Activated naive CD4-positive, alpha-beta T cell (primary cell): Measurements from ENCODE around the gene PTBP2.
"Not testable (repeated sequence)": the region's sequence is repeated elsewhere in the genome, so short reads cannot be mapped to it uniquely, and the experiment has no call there.

Experiments used
- DNase-seq, 4 experiments: peaks; one replicate each; lab custom pipeline; 2025; lab: John Stamatoyannopoulos, UW

PTBP2 gene

DNA sequence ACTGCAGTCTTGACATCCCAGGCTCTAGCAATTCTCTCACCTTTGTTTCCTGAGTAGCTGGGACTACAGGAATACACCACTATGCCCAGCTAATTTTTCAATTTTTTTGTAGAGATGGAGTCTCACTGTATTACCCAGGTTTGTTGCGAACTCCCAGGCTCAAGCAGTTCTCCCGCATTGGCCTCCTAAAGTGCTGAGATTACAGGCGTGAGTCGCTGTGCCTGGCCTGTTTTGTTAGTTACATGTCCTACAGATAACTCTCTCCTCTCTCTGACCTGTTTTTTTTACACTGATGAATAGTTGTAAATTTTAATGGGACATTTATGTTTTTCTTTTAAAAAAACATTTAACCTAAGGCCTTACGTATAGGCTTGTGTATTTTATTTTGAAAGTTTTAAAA, 19.8 kb downstream of the PTBP2 start:
- DNase-seq: no peak

GRCh38 chr1:96746440-96747420, 25.1 kb downstream of the PTBP2 start:
- DNase-seq: no peak

GRCh38 chr1:96747565-96747964, 26.0 kb downstream of the PTBP2 start:
- DNase-seq: no peak

DNA sequence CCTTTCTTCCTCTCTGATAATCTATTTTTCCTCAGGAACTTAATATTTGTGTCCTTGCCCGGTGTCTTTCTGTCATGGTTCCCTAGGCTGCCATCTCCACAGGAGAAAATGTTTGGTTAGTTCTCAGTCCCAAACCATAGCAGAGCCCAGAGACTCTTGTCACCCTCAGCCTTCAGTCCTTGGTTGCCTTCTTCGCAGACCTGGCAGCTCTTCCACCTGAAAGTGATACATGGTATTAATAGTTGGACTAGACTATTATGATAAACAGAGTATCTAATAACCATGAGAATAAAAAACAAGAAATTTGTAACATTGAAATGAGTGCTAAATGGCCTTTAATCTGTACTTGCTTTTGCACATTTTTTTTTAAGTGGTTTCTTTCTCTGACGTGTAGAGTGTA, 26.5 kb downstream of the PTBP2 start:
- DNase-seq: no peak

GRCh38 chr1:96749618-96750017, 28.0 kb downstream of the PTBP2 start:
- no peak for DNase-seq

GRCh38 chr1:96752394-96752793, 30.8 kb downstream of the PTBP2 start:
- no peak for DNase-seq

DNA sequence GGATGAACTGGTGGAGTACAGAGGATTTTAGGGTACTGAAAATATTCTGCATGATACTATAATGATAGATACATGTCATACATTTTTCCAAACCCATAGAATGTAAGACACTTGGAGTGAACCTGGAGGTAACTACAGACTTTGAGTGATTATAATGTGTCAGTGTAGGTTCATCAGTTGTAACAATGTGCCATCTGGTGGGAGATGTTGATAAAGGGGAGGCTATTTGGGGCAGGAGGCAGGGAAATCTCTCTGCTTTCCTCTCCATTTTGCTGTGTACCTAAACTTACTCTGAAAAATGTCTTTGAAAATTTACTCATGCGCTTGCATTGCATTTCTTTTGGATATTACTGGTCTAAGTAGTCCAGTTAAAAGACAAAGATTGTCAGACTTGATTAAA, 35.2 kb downstream of the PTBP2 start:
- DNase-seq: no peak

DNA sequence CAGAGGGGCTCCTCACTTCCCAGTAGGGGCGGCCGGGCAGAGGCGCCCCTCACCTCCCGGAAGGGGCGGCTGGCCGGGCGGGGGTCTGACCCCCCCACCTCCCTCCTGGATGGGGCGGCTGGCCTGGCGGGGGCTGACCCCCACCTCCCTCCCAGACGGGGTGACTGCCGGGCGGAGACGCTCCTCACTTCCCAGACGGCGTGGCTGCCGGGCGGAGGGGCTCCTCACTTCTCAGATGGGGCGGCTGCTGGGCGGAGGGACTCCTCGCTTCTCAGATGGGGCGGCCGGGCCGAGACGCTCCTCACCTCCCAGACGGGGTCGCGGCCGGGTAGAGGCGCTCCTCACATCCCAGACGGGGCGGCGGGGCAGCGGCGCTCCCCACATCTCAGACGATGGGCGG, 41.0 kb downstream of the PTBP2 start:
- not testable (repeated sequence) for DNase-seq

DNA sequence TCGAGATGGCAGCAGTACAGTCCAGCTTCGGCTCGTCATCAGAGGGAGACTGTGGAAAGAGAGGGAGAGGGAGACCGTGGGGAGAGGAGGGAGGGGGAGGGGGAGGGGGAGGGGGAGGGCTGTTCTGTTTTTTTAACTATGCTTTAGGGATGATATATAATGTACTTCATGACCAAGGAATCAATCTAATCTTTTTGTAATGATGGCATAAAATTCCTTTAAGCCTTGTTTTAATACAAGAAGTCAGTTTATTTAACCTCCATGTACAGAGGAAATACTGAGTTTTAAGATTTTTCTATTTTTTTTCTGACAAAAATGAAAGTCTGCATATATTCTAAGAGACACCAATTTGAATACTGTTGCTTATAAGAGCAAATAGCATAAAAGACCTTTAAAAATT, 41.9 kb downstream of the PTBP2 start:
- no peak for DNase-seq

GRCh38 chr1:96764469-96764868, 42.9 kb downstream of the PTBP2 start:
- DNase-seq: no peak

- DNase-seq: no peak
Measured at GRCh38 chr1:96771847-96772246, 50.3 kb downstream of the PTBP2 start.

- no peak for DNase-seq
Measured at GRCh38 chr1:96772349-96772748, 50.8 kb downstream of the PTBP2 start.

- DNase-seq: no peak
Measured at GRCh38 chr1:96772972-96773371, 51.4 kb downstream of the PTBP2 start.

DNA sequence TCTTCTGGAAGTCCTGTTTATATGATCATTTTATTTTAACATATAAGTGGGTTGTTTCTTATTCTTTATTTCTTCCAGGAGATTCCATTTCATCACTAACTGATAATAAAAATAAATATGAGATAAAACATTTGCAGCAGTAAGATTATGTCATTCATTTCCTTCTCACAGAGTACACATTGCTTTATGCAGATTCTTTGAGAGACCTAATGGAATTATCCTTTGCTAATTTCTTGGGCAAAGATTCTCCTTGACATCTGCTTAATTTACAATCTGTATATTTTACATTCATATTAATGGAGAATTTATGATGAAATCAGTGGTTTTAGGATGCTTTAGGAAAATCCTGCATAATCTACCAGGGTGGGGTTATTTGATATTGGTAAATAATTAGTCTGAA, 60.6 kb downstream of the PTBP2 start:
- DNase-seq: no peak

DNA sequence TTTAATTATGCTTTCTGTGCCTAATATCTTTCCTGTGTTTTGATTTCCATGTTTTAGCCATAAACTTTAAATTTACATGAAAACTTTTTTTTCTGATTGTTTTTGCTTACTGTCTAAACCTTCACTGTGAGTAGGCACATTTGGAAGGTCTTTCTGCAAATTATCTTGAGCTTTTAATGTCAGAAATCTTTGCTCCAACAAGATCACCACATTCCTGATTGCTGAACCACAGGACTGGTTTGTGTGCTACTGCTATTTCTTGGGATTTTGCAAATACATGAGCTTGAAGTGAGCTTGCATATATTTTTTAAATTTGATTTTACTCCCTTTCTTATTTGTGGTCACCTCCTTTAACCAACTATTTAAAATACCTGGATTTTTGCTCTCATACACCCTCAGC, 61.3 kb downstream of the PTBP2 start:
- DNase-seq: no peak

GRCh38 chr1:96790599-96790998, 69.0 kb downstream of the PTBP2 start:
- DNase-seq: no peak

- no peak for DNase-seq
Measured at GRCh38 chr1:96792220-96792619, 70.6 kb downstream of the PTBP2 start.

DNA sequence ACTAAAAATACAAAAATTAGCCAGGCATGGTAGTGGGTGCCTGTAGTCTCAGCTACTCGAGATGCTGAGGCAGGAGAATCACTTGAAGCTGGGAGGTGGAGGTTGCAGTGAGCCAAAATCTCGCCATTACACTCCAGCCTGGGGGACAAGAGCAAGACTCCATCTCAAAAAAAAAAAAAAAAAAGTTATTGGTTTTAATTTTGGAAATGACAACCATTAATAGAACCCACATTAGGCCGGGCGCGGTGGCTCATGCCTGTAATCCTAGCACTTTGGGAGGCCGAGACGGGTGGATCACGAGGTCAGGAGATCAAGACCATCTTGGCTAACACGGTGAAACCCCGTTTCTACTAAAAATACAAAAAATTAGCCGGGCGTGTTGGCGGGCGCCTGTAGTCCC, 80.1 kb downstream of the PTBP2 start:
- not testable (repeated sequence) for DNase-seq

DNA sequence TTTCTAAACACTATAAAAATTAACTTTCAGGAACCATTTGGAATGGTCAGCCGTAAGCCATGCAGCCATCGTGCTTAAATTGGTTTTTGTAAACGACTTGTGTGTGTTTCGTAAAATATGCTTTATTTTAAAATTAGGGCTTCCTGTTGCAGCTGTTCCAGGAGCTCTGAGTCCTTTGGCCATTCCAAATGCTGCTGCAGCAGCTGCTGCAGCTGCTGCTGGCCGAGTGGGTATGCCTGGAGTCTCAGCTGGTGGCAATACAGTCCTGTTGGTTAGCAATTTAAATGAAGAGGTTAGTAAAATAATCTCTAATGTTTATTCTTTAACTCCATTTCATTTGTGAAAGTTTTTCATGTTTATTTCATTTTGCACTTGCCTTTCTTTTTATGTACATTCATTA, 83.1 kb downstream of the PTBP2 start:
- DNase-seq: no peak

GRCh38 chr1:96808191-96808590, 86.6 kb downstream of the PTBP2 start:
- no peak for DNase-seq

- no peak for DNase-seq
Measured at GRCh38 chr1:96815914-96816313, 94.3 kb downstream of the PTBP2 start.

DNA sequence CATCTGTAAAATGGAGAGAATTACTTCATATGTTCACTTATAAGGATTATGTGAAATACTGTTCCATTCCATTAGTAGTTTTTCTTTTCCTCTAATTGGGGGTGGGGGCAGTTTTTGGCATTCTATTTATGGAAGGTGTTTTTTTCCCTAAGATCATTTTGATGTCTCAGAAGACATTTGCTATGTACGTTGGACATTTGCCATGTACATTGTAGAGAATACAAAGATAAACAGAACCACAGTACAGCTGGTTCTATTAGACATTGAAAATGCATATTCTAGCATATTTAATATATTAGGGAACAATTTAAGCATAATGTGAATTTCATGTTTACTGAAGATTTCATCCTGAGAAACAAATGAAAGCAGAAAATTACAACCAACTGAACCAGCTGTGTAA, 98.5 kb downstream of the PTBP2 start:
- DNase-seq: no peak

DNA sequence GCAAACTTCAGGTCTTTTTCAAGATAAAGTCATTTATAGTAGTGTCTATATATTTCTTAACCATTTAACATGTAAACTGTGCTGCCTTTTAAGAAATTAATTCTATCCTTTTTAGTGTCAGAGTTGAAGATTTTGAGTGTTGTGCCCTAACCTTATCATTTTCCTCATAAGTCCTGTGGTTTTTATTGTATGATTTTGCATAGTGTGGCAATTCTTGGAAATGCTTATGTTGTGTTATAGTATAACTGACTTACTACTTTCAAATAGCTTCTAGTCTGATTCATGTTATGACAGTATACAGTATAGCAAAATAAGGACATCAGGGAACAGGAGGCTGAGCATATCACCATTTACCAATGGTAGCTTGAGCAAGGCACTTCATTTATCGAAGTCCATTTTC, 99.1 kb downstream of the PTBP2 start:
- no peak for DNase-seq

DNA sequence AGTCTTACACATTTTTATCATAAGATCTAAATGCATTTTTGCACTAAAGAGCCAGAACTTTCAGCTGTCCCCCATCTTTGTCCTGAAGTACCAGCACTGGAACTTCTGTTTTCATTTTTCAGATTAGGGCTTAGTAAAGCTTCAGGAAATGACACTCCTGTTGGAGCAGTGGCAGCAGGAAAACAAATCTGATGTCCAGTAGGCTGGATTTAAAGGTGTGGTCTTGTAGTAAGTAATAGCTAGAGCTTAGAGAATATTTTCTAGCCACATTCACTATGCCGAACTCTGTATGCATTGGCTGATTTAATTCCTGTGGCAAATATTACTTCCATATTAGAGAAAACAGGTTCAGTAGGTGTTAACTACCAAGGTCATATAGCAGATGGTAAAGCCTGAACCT, 103.6 kb downstream of the PTBP2 start:
- no peak for DNase-seq
